CD4-positive, alpha-beta T cell treated with Interleukin-21 for 1 hour (primary cell): Measurements from ENCODE around the gene APOA4.

Source experiments
- DNase-seq: peaks from one replicate; pipeline ENCODE4 v3.0.0-alpha.2; 2020

The APOA4 gene

DNA sequence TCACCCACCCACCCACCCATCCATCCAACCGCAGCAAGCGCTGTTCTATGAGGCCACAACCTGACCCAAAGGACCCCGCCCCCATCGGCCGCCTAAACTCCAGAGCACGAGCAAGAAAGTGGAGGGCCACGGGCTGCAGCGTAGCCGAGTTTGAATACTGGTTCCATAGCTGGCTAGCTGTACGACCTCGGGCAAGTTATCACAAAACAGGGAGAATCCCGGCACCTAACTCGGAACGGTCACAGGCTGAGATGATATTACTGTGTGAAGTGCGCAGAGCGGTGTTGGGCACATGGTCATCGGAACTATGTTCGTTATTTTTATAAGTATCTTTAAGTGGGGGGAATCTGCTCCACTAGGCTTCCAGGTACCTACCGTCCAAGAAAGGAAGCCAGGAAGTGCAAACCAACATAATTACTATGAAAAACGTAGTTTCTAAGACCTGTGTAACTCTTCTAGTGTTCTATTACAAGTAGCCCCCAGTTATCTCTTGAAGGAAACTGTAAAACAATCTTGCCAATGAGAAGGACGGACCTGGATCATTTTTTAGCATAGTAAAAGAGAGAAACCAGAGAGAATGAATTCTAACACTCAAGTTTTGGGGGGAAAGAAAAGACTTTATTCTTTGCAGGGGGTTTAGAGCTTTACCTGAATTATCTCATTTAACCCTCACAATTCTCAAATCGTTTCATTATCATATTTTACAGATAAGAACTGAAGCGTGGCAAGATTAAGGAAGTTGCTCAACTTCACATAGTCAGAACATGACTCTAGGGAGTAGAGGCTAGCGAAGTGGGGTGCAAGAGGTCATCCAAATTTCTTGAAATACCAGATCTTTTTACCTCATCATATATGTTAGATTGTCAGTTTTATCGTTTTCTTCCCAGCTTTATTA lies 49.7 kb downstream of the APOA4 start:
- DNase-seq, result no peak

DNA sequence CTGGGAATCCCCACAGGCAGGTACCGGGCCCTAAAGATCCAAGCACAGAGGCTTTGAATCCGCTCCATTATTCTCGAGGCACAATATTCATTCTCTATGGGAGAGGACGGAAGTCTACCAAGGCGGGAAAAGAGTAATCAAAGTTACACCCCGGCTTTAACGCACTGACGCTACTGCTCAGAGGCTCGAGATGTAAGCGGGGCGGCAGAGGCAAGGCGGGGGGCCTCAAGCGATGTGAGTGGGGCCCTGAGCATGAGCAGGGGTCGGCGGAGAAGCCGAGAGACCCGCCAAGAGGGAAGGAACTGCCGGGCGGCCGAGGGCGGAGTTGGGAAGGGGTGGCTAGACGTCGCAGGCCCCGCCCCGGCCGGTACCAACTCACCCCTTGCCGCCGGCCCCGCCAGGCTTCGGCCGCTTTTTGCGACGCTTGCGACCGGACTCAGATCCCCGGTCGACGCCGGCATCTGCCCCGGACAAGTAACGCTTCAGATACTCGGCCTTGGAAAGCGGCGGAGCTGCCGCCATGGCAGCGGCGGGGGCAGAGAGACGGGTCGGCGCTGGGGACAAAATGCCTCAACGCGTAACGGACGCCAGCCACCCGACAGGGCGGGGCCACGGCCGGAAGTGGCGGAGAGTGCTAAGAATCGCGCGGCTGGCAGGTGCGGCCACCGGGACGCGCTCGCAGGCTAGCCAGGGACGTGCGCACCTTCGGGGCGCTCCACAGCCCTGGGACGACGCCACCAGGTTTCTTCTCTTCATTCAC lies 50.5 kb downstream of the APOA4 start, which contains the start of gene BUD13:
TSS of gene BUD13 (minus strand) at position 545 of the 760 bp plus-strand sequence. CDS start at position 522, 23 bp downstream.
- peak; percentile 95 for DNase-seq

DNA sequence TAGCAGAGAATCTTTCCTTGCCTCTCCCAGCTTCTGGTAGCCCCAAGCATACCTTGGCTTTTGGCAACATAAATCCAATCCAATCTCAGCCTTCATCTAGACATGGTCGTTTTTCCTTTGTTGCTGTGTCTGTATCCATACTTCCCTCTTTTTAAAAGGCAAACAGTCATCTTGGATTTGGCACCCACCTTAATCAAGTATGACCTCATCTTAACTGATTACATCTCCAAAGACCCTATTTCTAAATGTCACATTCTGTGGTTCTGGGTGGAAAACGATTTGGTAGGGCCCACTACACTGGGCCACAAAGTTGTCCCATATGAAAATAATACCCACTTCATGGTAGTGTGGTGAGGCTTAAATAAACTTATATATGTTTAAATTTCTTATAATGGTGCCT lies 51.2 kb downstream of the APOA4 start:
- DNase-seq, result no peak
